GM19035 (cell line): Measurements from ENCODE around the gene PAGE2.
"Not testable (repeated sequence)": the region's sequence is repeated elsewhere in the genome, so short reads cannot be mapped to it uniquely, and the experiment has no call there.

Experiments used
- ATAC-seq: cut with Tn5 transposase; IDR thresholded peaks from one replicate; pipeline ENCODE4 v1.9.1; 2021; ENCODE audit not compliant: unreplicated experiment

Gene PAGE2

GRCh38 chrX:55088795-55089489 is at the start of gene PAGE2:
Gene PAGE2, plus strand, starts transcription at chrX:55089018. Its CDS starts 1,003 bp downstream, at chrX:55090021.
- no peak for ATAC-seq

- ATAC-seq, result no peak
Observed at GRCh38 chrX:55039471-55039870, 49.3 kb upstream of the PAGE2 start.

GRCh38 chrX:55041514-55041913 is 47.3 kb upstream of the PAGE2 start:
- no peak for ATAC-seq

GRCh38 chrX:55050599-55050998 is 38.2 kb upstream of the PAGE2 start:
- ATAC-seq, result not testable (repeated sequence)

- no peak for ATAC-seq
Observed at GRCh38 chrX:55056820-55057674, 31.8 kb upstream of the PAGE2 start.

- no peak for ATAC-seq
Observed at GRCh38 chrX:55057675-55058249, 31.1 kb upstream of the PAGE2 start.

- ATAC-seq, result not testable (repeated sequence)
Observed at GRCh38 chrX:55067180-55067579, 21.6 kb upstream of the PAGE2 start.

- no peak for ATAC-seq
Observed at GRCh38 chrX:55072286-55072685, 16.5 kb upstream of the PAGE2 start.

GRCh38 chrX:55074851-55075467 is 13.9 kb upstream of the PAGE2 start, which contains the start of gene PAGE2B:
Gene PAGE2B, plus strand, starts transcription at chrX:55075030. Its CDS starts 1,012 bp downstream, at chrX:55076042.
- no peak for ATAC-seq

GRCh38 chrX:55098691-55099090 is 9.9 kb downstream of the PAGE2 start:
- no peak for ATAC-seq

- ATAC-seq, result no peak
Observed at GRCh38 chrX:55099162-55099561, 10.3 kb downstream of the PAGE2 start.

GRCh38 chrX:55102754-55103153 is 13.9 kb downstream of the PAGE2 start:
- ATAC-seq, result no peak

- no peak for ATAC-seq
Observed at GRCh38 chrX:55107262-55107661, 18.4 kb downstream of the PAGE2 start.

- ATAC-seq, result no peak
Observed at GRCh38 chrX:55107911-55108310, 19.1 kb downstream of the PAGE2 start.

- no peak for ATAC-seq
Observed at GRCh38 chrX:55109306-55109705, 20.5 kb downstream of the PAGE2 start.

- no peak for ATAC-seq
Observed at GRCh38 chrX:55111578-55112254, 22.9 kb downstream of the PAGE2 start.

- ATAC-seq, result not testable (repeated sequence)
Observed at GRCh38 chrX:55116589-55116988, 27.8 kb downstream of the PAGE2 start.

- no peak for ATAC-seq
Observed at GRCh38 chrX:55118574-55118973, 29.8 kb downstream of the PAGE2 start.

- ATAC-seq, result no peak
Observed at GRCh38 chrX:55119271-55119670, 30.5 kb downstream of the PAGE2 start.

GRCh38 chrX:55119712-55120111 is 30.9 kb downstream of the PAGE2 start:
- ATAC-seq, result no peak
